GM23248 (cell line): ENCODE measurements around the gene GABBR2.
"Not testable (repeated sequence)": the region's sequence is repeated elsewhere in the genome, so short reads cannot be mapped to it uniquely, and the experiment has no call there.

ENCODE experiments used
- EZH2 ChIP-seq: fragments of 200-600 bp; sonication (generic); IDR thresholded peaks from 2 replicates; pipeline ENCODE4 v1.6.1; 2018; ENCODE audit warnings: antibody characterized with exemption, mild to moderate bottlenecking; ENCODE audit not compliant: insufficient read depth, poor library complexity, severe bottlenecking
- EZH2phosphoT487 ChIP-seq: fragments of 200-600 bp; sonication (generic); IDR thresholded peaks from 2 replicates; pipeline ENCODE4 v1.6.1; 2018; ENCODE audit warnings: antibody characterized with exemption, moderate library complexity, mild to moderate bottlenecking, low read depth; ENCODE audit not compliant: insufficient read depth

- not testable (repeated sequence) for TF ChIP-seq EZH2, EZH2phosphoT487
Measured at GRCh38 chr9:98508217-98508919, 200.4 kb downstream of the GABBR2 start.
